DND-41 (cell line): Measurements from ENCODE around the gene CHAMP1.

ENCODE experiments used
- EZH2 ChIP-seq: IDR thresholded peaks from 3 replicates; pipeline ENCODE4 v1.6.1; 2012; ENCODE audit warnings: borderline replicate concordance, low read depth, mild to moderate bottlenecking, moderate library complexity, low read length, inconsistent platforms; ENCODE audit not compliant: severe bottlenecking
- TF ChIP-seq, protein P1 (sequence below): IDR thresholded peaks from 2 replicates; pipeline ENCODE4 v1.5.1; 2012; ENCODE audit warnings: borderline replicate concordance, low read length, moderate library complexity, mild to moderate bottlenecking; ENCODE audit not compliant: poor library complexity, severe bottlenecking; ENCODE audit errors: extremely low read depth

- TF ChIP-seq, protein P1, sequence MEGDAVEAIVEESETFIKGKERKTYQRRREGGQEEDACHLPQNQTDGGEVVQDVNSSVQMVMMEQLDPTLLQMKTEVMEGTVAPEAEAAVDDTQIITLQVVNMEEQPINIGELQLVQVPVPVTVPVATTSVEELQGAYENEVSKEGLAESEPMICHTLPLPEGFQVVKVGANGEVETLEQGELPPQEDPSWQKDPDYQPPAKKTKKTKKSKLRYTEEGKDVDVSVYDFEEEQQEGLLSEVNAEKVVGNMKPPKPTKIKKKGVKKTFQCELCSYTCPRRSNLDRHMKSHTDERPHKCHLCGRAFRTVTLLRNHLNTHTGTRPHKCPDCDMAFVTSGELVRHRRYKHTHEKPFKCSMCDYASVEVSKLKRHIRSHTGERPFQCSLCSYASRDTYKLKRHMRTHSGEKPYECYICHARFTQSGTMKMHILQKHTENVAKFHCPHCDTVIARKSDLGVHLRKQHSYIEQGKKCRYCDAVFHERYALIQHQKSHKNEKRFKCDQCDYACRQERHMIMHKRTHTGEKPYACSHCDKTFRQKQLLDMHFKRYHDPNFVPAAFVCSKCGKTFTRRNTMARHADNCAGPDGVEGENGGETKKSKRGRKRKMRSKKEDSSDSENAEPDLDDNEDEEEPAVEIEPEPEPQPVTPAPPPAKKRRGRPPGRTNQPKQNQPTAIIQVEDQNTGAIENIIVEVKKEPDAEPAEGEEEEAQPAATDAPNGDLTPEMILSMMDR = no peak
- TF ChIP-seq EZH2 = no peak
Measured at GRCh38 chr13:114304346-114305034, 9.8 kb upstream of the CHAMP1 start.
